Activated CD4-positive, CD25-positive, alpha-beta regulatory T cell treated with anti-CD3 and anti-CD28 coated beads, Interleukin-2, amount 50 U/mL, for 72 hours (primary cell): ENCODE measurements around the gene OR52K1.
A peak's percentile ranks its signal among the peaks of the same experiment; 100 is the strongest.
"Not testable (repeated sequence)": the region's sequence is repeated elsewhere in the genome, so short reads cannot be mapped to it uniquely, and the experiment has no call there.

Experiments used
- DNase-seq: peaks from one replicate; pipeline ENCODE4 v3.0.0; 2021

OR52K1 gene

DNA sequence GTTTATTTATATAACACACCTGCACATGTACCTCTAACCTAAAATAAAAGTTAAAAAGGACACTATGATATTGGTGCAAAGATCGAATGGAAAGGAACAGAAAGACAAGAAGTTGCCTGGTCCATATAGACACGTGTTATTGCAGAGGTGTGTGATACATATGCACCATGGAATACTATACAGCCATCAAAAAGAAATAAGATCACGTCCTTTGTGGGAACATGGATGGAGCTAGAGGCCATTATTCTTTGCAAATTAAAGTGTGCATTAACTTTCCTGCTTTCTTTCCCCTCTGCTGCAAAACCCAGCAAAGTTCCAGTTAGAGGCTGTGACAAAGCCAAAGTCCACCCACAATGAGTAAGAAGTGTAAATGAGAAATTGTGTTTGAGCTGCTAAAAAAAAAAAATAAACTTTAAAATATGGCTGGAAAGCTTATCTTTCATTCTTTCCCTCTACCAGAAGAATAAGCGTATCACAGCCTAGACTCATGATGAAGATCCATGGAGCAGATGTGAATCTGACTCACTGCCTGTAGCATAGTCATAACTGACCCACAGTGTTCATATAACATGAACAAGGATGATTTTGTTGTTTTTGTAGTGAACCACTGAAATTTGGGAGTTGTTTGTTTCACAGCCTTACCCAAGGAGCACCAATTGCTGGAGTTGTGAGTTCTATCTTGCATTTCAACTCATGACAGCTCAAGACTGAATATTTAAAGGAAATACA, 9.6 kb downstream of the OR52K1 start:
- no peak for DNase-seq

DNA sequence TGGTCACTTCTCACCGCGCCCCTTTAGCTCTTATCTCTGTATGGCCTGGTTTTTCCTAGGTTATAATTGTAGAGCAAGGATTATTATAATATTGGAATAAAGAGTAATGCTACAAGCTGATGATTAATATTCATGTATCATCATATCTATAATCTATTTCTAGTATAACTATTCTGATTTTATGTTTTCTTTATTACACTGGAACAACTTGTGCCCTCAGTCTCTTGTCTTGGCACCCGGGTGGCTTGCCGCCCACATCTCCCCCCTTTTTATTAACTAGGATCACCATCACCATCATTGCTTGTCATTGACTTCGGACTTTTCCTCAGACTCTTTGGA, 11.0 kb downstream of the OR52K1 start:
- no peak for DNase-seq

DNA sequence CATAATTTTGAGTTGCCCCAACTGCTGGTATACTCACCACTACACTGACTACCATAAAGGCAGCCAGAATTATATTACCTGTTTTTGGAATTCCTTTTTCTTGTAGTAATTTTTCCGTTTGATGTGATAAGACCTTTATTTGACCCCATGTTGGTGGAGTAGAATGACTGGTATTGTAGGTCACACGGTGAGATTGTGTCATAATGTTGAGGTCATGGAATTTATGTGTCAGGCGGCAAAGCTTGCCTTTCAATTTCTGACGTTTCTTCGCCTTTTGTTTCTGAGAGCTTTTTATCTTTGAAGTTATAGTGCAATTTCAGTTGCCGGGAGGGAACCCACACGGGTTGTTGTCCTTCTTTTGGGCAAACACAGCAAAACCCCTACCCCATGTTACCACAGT, 13.0 kb downstream of the OR52K1 start:
- no peak for DNase-seq

DNA sequence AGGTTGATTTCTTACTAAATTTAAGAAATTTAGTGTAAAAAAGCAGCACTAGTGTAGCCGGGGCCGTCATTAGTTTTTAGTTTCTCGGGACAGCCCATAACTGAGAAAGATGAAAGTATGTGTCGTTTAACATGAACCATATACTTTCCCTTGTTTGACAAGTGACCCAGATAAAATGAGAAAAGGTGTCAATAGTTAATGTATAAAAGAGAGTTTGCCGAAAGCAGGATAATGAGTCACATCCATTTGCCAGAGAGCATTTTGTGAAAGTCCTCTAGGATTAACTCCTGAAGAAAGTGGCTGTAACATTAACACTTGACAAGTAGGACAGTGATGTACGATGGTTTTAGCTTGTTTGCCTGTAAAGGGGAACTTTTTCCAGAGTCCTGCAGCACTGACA, 13.5 kb downstream of the OR52K1 start:
- DNase-seq, result no peak

DNA sequence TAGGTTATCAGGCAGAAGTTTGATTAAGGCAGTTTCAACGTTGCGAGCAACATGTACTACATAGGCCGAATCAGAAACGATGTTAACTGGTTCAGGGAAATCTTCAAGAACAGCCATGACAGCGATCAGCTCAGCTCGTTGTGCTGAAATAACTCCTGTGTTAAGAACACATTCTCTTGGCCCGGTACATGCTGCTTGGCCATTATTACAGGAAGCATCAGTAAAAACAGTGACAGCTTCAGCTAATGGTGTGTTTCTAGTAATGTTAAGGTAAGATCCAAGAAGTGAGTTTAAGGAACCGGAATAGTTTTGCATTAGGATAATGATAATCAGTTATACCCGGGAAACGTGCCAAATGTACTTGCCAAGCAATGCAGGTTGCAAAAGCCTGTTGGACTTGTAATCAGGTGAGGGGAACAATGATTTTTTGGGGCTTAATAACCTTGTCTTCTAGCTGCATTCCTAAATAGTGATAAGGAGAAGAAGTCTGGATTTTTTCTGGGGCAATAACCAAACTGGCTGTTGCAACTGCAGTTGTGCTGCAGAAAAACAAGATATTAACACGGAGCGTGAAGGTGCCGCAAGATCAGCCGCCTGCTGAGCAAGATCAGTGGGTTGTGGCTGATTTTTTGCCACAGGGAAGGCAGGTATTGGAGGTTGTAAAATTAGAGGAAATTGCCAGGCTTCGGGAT, 14.3 kb downstream of the OR52K1 start:
- no peak for DNase-seq

DNA sequence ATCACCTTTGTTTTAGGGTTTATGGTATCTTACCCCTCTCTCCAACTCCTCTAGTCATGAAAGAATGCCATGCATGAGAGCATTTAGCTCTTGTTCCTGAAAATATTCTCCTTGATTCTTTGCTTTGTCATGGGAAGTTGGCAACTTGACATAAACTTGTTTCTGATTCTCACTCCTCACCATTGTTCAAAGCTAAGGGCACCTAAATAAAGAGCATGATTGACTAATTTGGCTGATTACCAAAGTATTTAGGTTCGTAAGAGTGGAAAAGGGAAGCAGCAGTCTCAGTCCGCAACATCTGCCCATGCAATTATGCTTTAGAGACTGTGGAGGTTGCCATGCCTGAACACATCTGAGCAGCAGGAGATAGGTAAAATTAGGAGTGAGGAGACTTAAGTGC, 26.4 kb downstream of the OR52K1 start:
- no peak for DNase-seq

DNA sequence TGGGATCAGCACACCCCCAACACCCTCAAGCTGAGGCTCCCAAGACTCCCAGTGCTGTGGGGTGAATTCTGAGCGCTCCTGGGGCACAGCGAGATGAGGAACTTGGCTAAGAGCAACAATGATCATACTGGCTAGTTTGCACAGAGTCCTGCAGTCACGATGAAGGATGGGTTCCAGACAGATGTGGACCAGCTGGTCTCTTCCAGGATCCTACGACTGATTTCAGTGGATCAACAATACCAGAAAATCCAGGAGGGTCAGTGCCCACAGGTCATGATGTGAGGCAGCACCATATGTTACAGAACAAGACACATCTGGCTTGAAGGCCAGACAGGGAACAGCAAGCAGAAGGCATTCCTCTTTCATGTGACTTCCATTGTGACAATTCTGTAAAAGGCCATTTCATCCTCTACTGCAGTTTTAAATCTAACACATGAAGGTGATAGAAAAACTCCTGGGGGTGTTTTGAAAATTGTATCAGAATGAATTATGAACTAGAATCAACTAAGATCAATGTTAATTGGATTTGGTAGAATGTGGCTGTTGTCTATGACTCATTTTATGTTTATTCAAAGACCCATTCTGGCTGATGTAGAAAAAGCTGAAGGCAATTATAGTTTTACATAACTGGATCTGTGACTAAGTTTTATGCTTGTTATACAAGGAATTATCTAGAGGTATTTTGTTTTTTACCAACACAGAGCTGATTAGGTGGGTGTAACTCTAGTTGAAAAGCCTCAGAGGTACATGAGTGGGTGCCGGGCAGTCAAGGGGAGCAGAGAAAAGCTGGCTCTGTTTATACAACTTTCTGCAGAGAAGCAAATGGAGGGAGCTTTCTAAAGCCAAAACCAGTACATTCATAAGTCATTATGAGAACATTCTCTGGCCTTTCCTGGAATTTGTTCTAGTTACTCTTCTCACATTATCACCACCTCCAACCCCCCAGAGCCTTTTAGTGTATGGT, 29.1 kb downstream of the OR52K1 start:
- DNase-seq, result no peak

DNA sequence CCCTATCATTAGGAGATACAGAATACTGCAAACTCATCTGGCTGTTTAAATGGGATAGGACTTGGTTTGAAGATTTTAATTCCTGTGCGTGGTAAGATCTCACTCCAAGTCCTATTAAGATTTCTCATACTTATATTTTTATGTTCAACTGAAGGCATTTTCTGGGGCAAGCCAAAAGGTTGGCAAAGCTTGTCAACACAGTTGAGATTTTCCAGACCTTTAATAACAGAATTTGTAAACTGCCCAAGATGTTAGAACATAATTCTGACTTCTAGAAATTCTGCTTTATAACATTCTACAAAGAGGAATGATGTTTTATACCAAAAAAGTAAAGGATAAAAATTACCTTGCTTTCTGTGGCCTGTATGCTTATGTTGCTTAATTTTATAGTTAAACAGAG, 31.8 kb downstream of the OR52K1 start:
- no peak for DNase-seq

DNA sequence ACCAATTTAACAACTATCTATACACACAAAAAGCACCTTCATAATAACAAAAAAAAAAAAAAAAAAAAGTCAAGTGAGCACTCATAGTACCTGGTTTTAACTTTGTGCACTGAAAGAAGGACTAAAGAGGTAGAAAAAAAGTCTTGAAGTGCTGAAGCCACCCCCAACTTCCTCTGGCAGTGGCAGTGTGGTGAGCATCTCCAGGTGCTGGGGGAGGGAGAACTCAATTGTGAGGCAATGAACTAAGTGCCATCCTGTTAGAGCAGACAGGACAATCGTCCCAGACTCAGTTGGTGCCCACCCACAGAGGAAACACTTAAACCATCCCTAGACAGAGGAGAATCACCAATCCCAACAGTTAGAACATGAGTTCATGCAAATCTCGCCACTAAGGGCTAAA, 39.9 kb downstream of the OR52K1 start:
- no peak for DNase-seq

DNA sequence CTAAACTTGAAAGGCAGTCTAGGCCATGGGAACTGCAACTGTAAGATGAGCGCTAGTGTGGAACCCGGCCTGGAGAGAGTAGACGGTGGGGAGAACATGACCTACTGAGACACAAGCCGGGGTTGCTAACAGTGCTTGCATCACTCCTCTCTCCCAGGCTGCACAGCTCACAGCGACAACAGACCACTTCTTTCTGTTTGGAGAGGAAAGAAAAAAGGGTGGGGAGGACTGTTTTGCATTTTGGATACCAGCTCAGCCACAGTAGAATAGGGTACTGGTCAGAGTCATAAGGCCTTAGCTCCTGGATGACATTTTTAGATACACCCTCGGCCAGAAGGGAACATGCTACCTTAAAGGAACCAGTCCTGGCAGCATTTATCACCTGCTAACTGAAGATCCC, 40.3 kb downstream of the OR52K1 start:
- DNase-seq, result no peak

DNA sequence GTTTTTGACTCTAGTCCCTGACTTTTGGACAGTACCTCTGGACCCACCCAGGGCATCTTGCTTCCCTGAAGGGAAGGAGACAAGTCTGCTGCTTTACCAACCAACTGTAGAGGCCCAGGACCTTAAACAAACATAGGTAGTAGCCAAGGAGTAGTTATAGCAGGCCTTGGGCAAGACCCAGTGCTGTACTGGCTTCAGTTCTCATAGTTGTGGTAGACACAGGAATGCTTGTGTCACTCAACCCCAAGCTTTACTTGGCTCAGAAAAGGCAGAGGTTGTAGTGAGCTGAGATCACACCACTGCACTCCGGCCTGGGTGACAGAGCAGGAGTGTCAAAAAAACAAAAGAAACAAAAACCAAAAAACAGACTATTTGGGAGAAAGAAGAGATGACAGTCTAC, 41.2 kb downstream of the OR52K1 start:
- DNase-seq, result no peak

DNA sequence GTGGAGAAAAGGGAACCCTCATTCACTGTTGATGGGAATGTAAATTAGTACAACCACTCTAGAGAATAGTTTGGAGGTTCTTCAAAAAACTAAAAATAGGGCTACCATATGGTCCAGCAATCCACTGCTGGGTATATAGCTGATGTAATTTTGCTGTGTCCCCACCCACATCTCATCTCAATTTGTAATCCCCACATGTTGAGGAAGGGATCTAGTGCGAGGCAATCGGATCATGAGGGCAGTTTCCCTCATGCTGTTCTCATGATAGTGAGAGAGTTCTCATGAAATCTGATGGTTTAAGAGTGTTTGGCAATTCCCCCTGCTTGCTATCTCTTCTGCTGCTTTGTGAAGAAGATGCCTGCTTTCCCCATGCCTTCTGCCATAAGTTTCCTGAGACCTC, 45.5 kb downstream of the OR52K1 start:
- no peak for DNase-seq

DNA sequence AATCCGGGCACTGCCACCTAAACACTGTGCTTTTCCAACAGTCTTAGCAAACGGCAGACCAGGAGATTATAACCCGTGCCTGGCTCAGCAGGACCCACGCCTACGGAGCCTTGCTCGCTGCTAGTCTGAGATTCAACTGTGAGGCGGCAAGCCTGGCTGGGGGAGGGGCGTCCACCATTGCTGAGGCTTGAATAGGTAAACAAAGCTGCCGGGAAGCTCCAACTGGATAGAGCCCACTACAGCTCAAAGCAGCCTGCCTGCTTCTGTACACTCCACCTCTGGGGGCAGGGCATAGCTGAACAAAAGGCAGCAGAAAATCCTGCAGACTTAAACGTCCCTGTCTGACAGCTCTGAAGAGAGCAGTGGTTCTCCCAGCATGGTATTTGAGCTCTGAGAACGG, 49.2 kb downstream of the OR52K1 start:
- not testable (repeated sequence) for DNase-seq

DNA sequence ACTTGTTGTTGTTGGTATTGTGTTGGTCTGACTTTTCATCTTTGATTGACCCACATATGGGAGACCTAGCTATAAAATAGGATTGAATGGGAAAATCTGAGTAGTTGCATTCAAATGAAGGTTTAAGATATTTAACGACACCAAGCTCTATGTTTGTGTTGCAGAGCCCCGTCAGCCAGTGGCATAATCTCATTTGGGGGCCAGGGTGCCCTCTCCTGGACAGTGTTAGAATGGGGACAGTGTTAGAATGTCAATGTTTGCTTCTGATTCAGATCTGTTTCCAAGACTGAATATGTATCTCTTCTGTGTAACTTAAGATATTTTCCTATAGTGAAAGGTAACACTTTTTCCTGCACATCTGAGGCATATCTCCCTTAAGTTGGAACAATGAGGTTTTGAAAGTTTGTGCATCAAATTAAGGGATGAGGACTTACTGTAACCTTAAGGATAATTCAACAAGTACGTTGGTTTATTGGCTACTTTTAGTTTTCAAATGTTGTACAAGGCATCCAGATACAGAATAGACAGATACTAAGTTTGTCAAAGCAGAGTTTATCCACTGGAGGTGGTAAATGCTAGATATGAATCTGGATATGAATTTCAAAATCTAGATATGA, 57.3 kb downstream of the OR52K1 start:
- peak; percentile 56 for DNase-seq

DNA sequence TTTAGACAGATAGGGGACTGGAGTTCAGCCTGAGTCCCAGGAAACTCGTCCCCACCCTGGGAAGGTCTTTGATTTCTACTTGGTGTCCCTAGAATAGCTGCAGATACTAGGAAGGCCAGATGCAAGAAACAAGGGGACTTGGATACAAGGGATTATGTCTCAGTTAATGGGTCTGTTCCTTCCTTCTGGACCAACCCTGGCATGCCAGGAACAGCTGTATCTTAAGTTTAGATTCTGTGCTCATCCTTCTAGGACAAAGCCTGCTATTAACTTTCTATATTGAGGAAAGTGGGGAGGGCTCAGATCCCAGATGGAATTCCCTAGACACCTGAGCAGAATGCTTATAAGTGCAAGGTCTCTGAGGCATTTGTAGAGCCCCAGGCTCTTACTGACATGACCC, 58.6 kb downstream of the OR52K1 start:
- DNase-seq, result no peak
